OCI-M1 (cell line): ENCODE measurements around the gene DR1.

Experiments used
- DNase-seq: peaks from one replicate; lab custom pipeline; 2025; lab: John Stamatoyannopoulos, UW

Gene DR1

DNA sequence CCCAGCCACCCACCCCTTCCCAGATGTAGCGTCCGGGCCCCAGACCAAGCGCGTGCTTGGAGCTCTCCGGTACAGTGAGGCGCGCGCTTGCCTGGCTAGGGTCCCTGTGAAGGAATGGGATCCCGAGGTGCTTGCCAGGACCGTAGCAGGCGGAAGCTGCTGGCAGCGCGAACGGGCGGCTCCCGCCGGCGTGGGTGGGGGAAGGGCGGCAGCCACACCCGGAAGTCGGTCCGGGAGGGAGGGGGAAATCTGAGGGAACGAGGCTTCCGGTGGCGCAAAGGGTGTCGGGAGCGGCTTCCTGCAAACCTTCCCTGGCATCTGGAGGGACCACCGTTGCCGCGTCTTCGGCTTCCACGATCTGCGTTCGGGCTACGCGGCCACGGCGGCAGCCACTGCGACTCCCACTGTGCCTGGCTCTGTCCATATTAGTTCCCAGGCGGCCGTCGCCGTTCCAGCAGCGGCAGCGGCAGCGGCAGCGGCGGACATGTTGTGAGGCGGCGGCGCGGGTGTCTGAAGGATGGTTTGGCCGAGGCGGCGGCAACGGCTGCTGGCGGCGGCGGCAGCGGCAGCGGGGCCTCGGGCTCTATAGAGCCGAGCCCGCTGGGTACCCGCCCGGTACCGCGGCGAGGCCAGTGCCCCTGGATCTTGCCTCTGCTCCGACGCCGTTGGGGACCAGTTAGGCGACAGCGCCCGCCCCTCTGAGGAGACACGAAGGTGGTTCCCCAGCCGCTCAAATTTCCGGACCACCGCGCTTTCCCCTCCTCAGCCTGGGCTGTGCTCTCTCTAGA is at the start of gene DR1:
Gene DR1 (plus strand): TSS at position 275 of the 788 bp plus-strand sequence. CDS start 739 bp downstream, outside the sequence.
- DNase-seq, result peak; percentile 94

DNA sequence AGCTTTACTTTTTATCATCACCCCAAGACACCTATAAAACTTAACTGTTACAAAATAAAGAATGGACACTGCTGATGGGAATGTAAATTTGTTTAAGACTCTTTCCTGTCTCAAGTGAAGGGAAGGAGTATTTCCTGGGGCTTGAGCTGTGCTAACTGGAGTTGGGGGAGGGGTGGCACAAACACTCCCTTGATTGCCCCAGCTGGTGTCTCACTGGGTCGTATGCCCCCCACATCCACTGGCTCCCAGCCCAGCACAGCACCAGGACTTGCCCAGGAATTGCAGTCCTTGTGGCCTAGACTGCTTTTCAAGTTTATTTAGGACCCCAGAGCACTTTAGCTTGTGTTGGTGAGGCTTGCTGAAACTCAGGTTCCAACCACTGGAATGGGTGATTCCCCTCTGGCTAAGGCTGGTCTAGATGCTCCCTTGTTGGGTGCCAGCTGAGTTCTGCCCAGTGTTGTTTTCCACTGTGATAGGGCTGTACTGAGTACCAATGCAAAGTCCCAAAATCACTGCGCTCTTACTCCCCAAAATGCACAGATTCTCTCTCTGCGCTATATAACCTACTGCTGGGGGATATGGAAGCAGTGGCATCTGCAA is 49.1 kb upstream of the DR1 start:
- no peak for DNase-seq

DNA sequence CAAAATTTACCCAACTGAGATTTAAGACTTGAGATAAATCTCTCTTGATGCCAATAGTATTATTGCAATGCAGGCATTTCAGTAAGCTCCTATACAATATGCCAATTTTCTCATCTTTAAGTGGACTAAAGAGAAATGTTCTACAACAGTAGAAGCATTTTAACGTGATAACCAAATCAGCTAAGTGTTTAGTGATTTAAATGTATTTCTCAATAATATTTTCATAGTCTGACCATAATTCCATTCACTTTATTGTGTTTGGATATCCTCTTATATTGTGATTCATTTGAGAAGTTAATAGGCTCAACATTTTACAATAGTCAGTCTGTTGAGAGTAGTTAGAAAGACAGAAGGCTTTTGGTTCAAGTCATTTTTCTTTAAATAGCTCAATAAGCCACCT is 44.6 kb upstream of the DR1 start:
- DNase-seq, result no peak

DNA sequence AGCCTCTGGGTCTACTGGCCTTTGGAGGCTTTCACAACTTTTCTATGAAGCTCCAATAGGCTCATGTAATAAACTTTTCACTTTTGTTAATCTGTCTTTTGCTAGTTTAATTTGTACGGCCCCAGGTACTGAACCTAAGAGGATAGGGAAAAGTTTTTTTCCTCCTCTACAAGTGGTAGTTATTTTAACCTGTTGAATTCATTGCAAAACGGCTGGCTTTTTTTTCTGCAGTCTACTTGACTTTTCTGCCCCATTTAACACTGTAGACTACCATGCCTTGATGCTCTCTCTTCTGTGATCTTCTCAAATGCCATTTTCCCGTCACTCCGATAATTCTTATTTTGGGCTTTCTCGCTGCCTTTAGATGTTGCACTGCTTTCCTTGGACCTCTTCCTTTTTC is 43.6 kb upstream of the DR1 start:
- DNase-seq, result no peak

DNA sequence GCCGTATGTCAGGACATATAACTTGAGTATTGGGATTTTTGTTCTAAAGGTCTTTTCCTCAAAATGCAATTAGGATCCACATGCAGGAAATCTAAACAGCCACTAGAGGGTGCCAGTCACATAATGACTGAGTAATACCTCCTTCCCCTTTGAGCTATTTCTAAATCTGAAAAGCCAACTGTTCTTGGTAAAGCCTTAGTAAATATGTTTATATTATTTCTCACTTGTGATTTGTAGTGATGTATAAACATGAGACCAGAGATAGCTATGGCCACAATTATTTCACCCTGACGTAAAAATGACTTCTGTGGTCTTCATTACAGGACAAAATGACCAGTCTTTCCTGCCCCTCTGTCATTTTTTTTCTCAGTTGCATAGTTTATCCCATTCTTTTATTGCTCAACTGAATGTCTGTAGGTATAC is 41.0 kb upstream of the DR1 start:
- DNase-seq, result peak; percentile 82

DNA sequence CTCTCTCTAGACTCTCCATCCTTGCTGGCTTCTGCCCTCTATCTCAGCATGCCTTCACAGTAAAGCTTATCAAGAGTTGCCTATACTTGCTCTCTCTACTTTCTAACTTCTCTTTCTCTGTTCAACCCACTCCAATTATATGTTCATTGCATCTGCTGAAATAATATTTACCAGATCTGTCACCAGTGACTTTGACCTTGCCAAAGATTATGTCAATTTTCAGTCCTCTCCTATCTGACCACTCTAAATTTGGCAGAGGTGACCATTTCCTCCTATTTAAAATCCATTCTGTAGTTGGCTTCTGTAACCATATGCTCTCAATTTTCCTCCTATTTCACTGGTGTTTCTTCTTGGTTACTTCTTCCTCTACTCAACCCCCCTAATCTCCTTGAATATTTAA is 38.8 kb upstream of the DR1 start:
- DNase-seq, result no peak

DNA sequence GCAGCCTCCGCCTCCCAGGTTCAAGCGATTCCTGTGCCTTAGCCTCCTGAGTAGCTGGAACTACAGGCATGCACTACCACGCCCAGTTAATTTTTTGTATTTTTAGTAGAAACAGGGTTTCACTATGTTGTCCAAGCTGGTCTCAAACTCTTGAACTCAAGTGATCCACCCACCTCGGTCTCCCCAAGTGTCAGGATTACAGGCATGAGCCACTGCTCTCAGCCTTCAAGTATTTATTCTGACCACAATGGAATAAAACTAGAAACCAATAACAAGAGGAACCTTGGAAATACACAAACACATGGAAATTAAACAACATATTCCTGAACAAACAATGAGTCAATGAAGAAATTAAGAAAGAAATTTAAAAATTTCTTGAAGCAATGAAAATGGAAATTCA is 32.7 kb upstream of the DR1 start:
- DNase-seq, result no peak

DNA sequence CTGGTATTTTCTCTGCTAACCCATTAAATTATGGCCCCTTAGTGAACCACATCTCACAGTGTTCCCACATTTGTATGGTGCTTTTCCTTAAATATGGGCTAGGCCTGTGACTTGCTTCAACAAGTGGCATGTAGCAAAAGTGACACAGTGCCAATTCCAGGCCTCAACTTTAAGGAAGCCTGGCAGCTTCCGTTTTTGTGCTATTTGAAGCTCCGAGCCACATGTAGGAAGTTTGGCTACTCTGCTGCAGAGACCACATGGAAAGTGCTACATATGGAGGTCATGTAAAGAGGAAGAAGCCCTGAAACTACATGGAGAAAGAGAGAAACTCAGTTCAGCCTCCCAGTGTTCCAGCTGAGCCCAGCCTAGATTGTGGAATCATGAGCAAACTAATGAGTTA is 28.5 kb upstream of the DR1 start:
- no peak for DNase-seq

DNA sequence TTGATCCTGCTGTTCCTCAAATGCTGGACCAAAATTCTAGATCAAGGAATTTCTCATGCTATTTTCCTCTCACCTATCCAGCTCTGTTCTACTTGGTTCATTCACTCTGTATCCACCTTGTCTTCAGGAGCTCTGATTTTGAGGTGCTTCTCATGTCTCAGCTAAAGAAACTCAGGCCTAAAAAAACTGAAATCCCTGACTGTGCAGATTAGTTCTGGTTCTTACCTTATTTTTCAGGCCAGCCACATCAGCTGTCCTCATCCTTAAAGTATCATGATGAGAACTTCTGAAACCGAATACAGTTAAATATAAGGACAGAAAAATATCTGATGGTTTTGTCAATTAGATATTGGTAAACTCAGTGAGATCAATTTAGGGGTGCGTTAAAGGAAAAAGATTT is 27.8 kb upstream of the DR1 start:
- DNase-seq, result no peak

DNA sequence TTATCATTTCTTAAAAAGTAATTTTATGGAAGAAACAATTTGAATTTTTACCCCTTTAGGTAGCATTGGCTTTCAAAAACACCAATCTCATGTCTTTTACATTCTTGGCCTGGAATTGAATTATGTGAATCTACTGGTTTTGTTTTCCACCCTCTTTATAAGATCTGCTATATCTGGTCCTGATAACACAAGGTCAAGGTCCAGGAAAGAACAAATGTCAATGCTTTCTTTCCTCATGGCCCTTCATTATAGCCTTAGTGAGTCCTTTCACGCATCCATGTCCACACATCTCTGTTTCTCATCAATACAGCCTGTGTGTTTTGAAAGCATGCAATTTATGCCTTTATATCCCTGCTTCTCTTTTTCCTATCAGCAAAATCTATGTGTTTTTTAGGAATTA is 24.0 kb upstream of the DR1 start:
- DNase-seq, result no peak

DNA sequence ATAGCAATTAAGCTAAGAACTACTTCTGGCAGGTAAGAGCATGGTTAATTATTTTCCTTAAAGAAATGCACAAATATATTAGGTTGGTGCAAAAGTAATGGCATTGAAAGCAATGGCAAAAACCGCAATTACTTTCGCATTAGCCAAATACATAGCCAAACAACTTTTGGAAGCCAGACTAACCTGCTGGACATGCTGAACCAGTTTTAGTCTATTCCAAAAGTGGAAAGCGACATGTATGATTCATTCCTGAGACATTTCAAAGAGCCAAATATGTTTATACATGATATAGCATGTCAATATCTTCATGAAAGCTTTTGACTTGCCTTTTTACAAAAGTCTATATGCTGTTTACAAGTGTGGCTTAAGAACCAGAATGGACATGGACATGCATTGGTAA is 23.4 kb upstream of the DR1 start:
- no peak for DNase-seq

DNA sequence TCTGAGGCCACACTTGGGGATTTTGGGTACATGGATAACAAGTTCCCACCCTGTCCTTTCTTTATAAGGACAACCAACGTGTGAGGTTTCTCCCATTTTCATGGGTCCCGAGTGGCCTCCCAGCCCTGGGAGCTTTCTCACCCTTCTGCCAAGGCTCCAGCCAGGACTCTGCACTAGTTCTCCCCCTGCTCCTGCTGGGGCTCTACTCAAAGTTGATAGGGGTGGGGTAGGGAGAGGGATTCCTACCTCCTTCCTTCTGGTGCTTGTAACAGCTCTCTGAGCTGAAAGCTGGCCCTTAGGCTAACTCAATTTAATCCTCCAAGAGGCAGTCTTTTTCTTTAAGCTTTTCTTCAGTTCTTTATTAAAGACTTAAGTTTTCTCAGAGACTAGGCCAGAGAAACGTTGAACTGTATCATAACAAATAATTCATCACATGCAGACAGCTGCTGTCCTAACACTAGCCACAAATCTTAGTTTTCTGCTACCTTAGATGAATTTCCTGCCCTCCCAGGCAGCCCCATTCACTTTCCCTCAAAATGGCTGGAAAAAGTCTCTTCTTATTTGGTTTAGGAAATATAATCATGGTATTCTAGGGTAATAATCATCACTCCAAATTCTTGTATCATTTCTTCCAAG is 22.4 kb upstream of the DR1 start:
- DNase-seq, result no peak

DNA sequence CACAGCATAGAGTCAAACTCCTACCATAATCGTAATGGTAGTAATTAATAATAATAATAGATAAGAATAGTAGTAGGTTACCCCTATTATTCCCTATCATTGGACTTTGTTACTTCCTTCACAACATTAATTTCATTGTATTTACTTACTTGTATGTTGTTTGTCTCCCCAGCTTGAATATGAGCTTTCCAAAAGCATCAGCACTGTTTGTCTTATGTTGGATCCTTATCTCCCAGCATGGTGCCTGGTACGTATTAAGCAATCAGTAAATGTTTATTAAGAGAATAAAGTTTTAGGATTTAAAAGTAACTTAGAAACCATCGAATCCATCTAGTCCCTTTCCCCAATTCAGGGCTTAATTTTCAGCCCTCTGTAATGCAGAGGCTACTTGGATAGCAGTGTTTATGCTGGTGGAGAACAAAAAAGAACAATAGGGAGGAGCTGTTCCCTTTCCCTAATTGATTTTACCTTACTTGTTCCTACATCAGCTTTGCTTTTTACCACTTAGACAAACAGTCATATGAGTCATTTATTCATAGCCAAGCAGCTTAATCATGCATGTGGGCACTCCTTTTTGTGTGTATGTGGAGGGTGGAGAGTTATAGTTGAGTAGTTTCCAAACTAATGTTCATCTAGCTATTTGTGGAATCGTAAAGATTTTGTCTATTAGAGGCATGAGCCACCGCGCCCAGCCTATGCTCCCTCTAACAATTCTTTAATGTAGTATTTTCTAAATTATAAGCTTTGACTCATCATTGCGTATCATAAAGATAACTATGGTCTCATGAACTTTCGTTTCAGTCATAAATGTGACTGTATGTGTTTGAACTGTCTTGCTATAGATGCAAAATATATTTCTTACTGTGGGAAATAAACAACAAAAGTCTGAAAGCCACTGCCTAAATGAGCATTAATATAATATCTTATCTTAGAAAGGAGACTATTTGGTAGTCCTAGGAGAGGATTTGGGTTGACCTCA is 20.9 kb upstream of the DR1 start:
- DNase-seq, result no peak

DNA sequence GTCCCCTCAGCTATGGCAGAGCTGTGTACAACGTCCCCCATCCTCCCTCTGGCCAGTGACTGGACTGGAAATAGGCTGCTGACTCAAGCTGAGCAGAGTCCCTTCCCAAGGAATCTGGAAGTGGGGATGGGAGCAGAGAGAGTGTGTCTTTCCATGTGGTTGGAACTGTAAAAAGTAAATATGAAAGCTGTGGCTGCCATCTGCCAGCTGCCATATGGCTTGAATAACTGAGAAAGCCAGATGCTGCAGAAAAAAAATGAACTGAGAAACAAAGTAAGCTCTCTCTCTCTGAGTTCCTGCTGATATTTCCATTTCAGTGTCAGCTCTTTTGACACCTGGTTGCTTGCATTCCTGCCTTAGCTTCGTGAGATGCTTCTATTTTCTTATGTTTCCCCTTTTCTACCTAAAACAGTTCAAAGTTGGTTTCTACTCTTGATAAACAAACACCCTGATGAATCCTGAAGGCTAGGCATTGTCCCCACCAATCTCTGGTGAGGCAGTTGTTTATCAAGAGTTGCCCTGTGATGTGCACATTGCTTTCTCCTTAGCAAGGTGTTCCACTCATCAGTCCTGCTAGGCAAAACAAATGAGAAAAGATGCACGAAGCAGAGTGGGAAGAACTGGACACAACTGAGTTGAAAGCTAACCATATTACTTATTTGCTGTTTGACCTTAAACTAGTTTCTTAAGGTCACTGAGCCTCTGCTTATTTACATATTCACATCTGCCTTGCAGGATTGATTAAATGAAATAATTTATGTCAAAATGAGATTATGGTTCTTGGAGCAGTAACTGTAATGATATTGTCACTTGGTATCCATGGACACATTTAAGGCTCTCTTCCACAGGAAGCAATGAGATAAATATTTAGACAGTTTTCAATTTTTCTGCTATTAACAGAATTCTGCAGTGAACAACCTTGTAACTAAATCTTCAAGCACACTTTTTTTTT is 16.6 kb upstream of the DR1 start:
- DNase-seq, result no peak

DNA sequence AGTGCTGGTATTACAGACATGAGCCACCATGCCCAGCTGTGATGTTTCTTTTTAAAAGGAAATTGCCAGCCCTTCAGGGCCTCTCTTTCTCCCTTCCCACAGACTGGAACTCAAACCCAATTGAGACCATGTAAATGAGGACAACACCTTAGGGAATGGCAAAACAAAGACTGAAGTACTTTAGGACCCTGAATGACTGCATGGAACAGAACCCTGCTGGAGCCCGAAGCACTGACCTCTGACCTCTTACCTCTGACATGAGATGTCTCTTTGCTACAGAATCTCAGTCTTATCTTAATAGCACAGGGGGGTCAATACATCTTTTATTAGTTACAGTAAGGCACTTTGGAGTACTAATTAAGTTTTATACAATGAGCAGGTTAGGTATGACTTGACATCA is 15.5 kb upstream of the DR1 start:
- no peak for DNase-seq

DNA sequence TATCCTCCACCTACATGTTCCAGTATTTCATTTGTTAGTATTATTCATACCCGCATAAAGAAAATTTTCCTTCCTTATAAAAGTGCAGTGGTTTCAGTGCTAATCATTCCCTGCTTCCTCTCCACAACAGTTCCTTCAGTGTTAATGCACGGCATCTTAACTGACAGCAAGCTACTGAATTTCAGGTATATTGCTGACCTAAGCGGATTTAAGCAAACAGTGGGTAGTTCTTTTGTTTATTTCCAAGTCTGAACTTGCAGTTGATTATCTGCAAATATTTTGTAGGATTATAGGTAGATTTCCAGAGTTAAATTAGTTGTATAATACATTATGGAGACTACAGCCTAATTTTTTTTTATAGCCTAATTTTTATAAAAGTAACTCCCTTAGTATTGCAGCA is 15.1 kb upstream of the DR1 start:
- no peak for DNase-seq

DNA sequence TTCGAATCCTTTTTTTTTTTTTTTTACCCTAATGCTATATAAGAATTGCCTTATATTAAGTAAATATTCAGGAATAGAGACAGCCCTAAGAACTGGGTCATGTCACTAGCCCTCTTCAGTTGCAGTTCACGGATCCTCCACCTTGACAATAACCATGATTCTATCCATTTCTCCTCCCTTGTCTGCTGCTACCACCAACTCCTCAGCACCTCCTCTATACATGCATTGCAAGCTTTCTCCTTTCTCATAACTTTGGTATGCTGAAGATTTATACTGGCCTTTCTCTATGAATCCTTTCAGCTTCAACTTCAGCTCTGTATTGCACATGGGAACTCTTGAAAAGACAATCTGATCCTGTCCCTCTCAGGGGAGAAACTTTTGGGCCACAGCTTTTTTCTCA is 14.3 kb upstream of the DR1 start:
- DNase-seq, result no peak

DNA sequence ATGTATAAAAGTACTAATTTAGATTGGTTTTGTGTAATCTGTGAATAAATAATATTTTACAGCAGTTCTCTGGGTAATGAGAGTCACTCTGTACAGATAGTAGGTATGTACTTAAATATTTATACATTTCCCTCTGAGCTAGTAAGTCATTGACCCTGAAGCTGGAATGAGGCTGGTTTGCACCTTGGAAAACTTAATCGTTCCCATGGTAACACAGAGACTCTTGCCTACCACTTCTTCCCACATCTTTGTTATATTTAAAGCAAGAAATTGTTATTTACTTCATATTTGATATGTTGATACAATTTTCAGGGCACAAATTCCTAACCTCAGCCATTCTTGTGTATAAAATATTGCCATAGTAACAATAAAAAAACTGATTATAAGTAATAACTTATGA is 13.3 kb upstream of the DR1 start:
- DNase-seq, result no peak

DNA sequence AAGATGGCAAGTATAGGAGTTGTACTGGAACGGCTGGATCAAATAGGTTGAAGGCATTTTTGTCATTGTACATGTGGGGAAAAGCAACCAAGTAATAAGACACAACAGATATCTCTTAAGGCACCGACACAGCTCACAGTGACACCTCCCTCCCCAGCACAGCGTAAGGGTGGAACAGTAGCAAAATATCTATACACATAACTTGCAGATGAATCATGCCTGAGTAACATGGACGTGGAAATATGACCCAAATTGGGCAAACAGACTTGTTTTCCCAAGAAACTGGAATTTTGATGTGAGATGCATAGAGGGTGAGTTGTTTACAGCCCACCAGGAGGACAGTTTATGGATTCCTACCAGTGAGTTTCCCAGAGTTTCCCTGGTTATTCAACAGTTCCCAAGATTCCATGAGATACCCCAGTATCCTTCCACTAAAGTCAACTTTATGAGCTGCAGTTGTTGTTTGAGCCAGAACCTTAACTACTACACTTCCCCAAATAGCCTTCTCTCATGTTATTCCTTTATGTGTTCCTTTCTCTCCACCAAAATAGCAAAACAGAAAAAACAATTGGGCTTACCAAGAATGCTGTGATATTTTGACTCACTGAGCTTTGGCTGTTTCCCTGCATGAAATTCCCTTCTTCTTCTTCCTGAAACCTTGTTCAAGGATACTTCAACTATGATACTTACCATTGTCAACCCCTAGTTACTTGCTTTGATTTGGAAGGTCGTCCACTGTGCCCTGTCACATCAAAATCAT is 7.1 kb upstream of the DR1 start:
- DNase-seq, result no peak

DNA sequence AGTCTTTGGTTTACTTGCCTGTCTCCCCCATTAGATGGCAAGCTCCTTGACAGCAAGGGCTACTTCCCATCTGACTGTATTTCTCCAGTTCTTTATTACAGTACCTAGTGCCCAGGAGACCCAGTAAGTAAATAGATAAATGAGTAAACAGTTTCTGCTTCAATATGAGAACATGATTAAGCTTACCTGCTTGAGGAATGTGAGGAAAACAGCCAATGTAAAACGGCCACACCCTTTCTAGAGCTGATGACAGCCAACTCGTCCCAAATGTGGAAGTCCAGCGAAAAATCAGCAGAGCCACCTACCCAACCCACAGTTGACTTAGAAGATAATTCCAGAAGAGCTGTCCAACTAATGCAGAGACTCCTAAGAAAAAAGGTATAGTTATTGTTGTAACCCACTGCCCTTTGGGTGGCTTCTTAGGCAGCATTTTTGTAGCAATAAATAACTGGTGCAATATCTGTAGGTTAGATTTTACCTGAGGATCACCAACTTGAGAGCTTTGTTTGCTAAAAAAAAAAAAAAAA is 6.5 kb upstream of the DR1 start:
- no peak for DNase-seq
